ENCODE results near the gene FBXO10.
A peak's percentile ranks its signal among the peaks of the same experiment; 100 is the strongest.
"Not testable (repeated sequence)": the region's sequence is repeated elsewhere in the genome, so short reads cannot be mapped to it uniquely, and the experiment has no call there.

Gene FBXO10

DNA sequence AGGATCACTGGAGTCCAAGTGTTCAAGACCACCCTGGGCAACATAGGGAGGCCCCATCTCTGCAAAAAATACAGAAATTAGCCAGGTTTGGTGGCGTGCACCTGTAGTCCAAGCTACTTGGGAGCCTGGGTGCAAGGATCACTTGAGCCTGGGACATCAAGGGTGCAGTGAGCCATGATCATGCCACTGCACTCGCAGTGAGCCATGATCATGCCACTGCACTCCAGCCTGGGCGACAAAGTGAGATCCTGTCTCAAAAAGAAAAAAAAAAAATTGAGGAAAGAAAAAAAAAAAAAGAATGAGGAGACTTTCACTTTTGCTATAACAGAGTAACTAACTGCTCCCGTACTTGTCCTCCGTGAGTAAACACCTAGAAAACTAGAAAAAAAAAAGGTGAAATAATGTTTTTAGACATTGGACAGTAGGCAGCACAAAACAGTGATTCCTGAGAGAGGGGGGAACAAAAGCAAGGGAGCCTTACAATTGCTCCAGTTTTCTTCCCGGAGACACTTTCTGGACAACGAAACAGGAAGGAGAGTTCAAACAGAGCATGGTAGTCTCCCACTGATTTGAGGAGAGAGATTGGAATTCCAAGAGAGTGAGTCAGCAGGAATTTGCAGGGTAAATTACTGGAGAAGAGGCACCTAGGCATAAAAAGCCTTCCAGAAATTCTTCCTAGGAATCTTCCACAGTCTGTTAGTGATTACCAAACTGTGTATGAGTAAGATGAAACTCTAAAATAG, 104.1 kb downstream of the FBXO10 start:
- peaks cover 1% of the 10 kb centered on the region for H3K27me3 ChIP-seq (ENCODE audit: control insufficient read depth, insufficient read depth, low read length)

DNA sequence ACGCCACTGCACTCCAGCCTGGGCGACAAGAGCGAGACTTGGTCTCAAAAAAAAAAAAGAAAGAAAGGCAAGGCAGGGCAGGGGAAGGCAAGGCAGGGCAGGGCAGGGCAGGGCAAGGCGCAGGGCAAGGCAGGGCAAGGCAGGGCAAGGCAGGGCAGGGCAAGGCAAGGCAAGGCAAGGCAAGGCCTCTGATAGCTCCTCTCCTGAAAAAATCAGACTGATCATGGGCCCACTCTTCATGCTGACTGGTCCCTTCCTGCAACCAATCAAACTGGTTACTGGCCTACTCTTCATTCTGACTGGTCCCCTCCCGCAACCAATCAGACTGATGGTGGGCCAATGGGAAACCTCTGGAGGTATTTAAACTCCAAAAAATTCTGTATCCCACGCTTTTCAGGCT, 107.6 kb downstream of the FBXO10 start:
- Histone ChIP-seq H3K36me3 (ENCODE audit: insufficient read depth, low read length) (no peaks in the 10 kb centered on the region), H3K4me3 (ENCODE audit: low read length) (no peak overlapping the region), H3K27me3 (ENCODE audit: control insufficient read depth, insufficient read depth, low read length) (no peaks in the 10 kb centered on the region), H3K9ac (ENCODE audit: low read depth, low read length) (no peak overlapping the region), H3K4me2 (ENCODE audit: low read length) (no peak overlapping the region), H3K4me1 (ENCODE audit: control insufficient read depth, insufficient read depth, low read length) (peaks cover 12% of the 10 kb centered on the region), H3K9me3 (replicated peaks; ENCODE audit: low read length) (no peaks in the 10 kb centered on the region)

More for the DNA sequence above, 104.1 kb downstream of the FBXO10 start:
- Histone ChIP-seq H3K9ac (ENCODE audit: low read depth, low read length) (peak overlapping the region; percentile 70), H3K4me2 (ENCODE audit: low read length) (peak overlapping the region; percentile 72), H3K36me3 (ENCODE audit: insufficient read depth, low read length) (no peaks in the 10 kb centered on the region), H3K9me3 (replicated peaks; ENCODE audit: low read length) (no peaks in the 10 kb centered on the region), H3K4me1 (ENCODE audit: control insufficient read depth, insufficient read depth, low read length) (peaks cover 9% of the 10 kb centered on the region), H3K4me3 (ENCODE audit: low read length) (peak overlapping the region; percentile 56)

DNA sequence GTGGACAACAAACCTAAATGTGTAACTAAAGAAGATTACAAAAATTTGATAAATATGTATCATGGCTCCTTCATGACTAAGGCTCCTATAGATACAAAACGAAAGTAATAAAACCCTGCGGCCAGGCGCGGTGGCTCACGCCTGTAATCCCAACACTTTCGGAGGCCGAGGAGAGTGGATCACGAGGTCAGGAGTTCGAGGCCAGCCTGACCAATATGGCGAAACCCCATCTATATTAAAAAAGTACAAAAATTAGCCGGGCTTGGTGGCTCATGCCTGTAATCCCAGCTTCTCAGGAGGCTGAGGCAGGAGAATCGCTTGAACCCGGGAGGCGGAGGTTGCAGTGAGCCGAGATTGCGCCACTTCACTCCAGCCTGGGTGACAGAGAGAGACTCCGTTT, 108.7 kb downstream of the FBXO10 start:
- H3K4me3 ChIP-seq (ENCODE audit: low read length); H3K36me3 ChIP-seq (ENCODE audit: insufficient read depth, low read length); H3K27me3 ChIP-seq (ENCODE audit: control insufficient read depth, insufficient read depth, low read length); H3K4me2 ChIP-seq (ENCODE audit: low read length); H3K9ac ChIP-seq (ENCODE audit: low read depth, low read length); H3K9me3 ChIP-seq (replicated peaks; ENCODE audit: low read length): not testable (repeated sequence)
- H3K4me1 ChIP-seq (ENCODE audit: control insufficient read depth, insufficient read depth, low read length), result peaks cover 19% of the 10 kb centered on the region

DNA sequence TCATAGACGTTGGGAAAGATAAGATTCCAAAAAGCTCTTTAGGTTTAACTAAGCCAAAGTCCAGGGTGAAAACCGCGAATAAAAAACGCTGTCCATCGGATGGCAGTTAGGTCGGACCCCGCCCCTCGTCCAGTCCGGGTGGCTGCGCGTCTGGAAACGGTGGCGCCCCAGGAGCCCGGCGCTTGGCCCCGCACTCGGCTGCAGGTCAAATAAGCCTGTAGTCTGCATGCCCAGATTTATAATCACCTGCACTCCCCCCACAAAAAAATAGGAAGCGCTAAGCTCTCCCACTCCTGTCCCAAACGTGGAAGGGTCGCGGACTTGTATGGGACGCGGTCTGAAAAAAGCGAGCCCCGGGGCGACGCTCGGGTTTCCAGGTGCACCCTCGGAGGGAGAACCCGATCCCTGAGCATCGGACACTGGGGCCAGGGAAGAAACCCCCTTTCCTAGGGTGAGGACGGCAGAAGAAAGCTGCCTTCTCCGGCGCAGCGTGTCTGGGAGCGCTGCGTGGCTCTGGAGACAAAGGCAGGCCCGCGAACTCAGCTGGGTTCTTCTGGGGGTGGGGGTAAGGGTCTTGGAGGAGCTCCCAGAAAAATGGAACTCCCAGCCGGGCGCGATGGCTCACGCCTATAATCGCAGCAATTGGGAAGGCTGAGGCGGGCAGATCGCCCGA, 110.0 kb downstream of the FBXO10 start:
- peaks cover 14% of the 10 kb centered on the region for H3K4me1 ChIP-seq (ENCODE audit: control insufficient read depth, insufficient read depth, low read length)
- peak overlapping the region; percentile 86 for H3K9ac ChIP-seq (ENCODE audit: low read depth, low read length)
- no peaks in the 10 kb centered on the region for H3K36me3 ChIP-seq (ENCODE audit: insufficient read depth, low read length)
- H3K9me3 ChIP-seq (replicated peaks; ENCODE audit: low read length), result no peaks in the 10 kb centered on the region
- peak overlapping the region; percentile 97 for H3K4me2 ChIP-seq (ENCODE audit: low read length)
- peak overlapping the region; percentile 91 for H3K4me3 ChIP-seq (ENCODE audit: low read length)
- H3K27me3 ChIP-seq (ENCODE audit: control insufficient read depth, insufficient read depth, low read length), result no peaks in the 10 kb centered on the region

DNA sequence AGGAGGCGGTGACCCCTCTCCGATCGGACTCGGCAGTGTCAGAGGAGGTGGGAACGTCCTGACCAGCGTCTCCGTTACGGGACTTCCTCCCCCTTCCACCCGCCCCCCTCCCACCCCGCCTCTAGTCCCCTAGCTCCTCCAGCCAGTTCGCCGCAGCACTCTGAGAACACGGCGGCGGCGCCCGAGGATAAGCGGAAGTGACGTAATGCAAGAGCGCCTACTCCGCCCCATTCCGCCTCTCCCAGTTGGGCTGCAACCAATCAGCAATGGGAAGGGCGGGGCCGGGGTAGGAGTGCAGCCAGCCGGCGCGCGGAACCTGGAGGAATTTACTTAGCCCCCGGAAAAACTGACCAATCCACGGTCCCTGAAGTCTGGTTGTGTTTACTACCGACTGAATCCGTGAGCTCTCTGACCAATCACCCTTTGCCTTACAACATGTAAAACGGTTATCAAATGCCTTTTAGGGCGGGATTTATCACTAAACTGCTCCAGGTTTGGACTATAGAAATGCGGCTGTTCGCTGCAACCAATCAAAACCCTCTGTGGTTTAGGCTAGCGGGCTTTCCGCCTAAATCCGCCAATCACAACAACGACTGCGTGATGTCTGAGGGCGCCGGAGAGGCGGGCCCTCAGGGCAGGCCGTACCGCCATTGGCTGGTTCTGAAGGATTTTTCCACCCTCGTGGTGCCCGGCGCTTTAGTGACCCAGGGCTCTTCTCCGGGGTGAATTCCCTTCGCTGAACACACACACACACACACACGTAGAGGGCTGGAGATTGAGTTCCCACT, 110.7 kb downstream of the FBXO10 start, which contains the start of gene ZBTB5:
Gene ZBTB5 (minus strand): TSS at position 202 of the 788 bp plus-strand sequence. CDS start 22,899 bp downstream, outside the sequence.
- H3K36me3 ChIP-seq (ENCODE audit: insufficient read depth, low read length), result no peaks in the 10 kb centered on the region
- peak within 1 kb of the TSS; percentile 96 for H3K9ac ChIP-seq (ENCODE audit: low read depth, low read length)
- peaks cover 14% of the 10 kb centered on the region for H3K4me1 ChIP-seq (ENCODE audit: control insufficient read depth, insufficient read depth, low read length)
- no peaks in the 10 kb centered on the region for H3K27me3 ChIP-seq (ENCODE audit: control insufficient read depth, insufficient read depth, low read length)
- peak within 1 kb of the TSS; percentile 91 for H3K4me3 ChIP-seq (ENCODE audit: low read length)
- peak within 1 kb of the TSS; percentile 97 for H3K4me2 ChIP-seq (ENCODE audit: low read length)
- no peaks in the 10 kb centered on the region for H3K9me3 ChIP-seq (replicated peaks; ENCODE audit: low read length)

DNA sequence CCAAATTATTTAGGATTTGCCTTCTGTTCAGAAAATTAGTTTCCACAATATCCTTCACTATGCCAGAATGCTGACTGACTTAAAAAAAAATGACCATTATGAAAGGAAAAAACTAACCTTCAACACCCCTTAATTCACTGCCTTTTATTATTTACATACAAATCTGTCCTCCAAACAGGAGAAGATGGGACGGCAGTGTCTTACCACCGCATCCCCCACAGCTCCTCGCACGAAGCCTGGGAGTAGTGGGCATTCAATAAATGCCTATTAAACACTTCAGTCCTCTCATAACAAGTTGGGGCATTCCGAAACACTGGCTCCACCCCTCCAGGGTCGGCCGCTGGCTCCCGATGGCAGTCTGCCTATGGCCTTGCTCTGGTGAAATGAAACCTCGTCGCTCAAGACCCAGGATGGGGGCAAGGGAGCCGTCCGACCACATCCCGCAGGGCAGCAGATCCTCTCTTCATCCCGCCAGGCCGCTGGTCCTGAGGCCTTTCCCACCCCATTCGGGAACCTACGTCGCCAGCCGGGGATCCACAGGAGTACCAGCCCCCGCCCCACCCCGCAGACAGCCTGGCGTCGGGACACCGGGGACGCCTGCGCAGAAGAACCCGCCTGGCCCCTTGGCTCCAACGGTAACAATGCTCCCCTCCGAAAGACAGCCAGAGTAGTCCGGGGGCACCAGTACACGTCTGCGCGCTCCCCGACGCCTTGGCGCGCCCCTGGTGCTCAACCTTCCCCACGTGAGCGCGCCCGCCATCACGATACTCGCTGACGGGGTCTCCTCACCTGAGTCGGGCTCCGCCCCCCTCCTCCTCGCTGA, 111.5 kb downstream of the FBXO10 start:
- Histone ChIP-seq H3K9me3 (replicated peaks; ENCODE audit: low read length) (no peaks in the 10 kb centered on the region), H3K4me2 (ENCODE audit: low read length) (peak overlapping the region; percentile 91), H3K4me3 (ENCODE audit: low read length) (peak overlapping the region; percentile 91), H3K4me1 (ENCODE audit: control insufficient read depth, insufficient read depth, low read length) (peaks cover 14% of the 10 kb centered on the region), H3K36me3 (ENCODE audit: insufficient read depth, low read length) (no peaks in the 10 kb centered on the region), H3K9ac (ENCODE audit: low read depth, low read length) (peak overlapping the region; percentile 96), H3K27me3 (ENCODE audit: control insufficient read depth, insufficient read depth, low read length) (no peaks in the 10 kb centered on the region)

DNA sequence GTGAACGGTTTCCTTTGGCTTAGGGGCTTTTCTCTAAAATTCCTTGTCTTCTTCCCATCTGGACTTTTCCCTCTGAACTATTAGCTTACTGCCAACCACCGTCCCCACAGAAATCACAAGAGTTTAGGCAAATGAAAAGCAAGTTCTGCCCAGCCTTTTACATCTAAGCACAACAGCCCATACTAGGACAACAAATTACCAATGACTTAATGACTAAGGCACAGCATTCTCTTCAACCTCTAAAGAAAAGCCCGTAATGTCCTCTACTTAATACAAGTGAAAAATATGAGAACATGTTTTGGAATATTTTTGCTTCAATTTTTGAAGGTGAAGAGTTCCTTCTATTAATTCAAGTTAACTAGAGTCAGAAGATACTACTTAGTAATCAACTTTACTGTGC, 112.2 kb downstream of the FBXO10 start:
- Histone ChIP-seq H3K4me2 (ENCODE audit: low read length) (peak overlapping the region; percentile 91), H3K9ac (ENCODE audit: low read depth, low read length) (peak overlapping the region; percentile 96), H3K4me3 (ENCODE audit: low read length) (peak overlapping the region; percentile 91)

More for the DNA sequence above, 112.2 kb downstream of the FBXO10 start:
- Histone ChIP-seq H3K36me3 (ENCODE audit: insufficient read depth, low read length) (no peaks in the 10 kb centered on the region), H3K4me1 (ENCODE audit: control insufficient read depth, insufficient read depth, low read length) (peaks cover 14% of the 10 kb centered on the region), H3K27me3 (ENCODE audit: control insufficient read depth, insufficient read depth, low read length) (no peaks in the 10 kb centered on the region), H3K9me3 (replicated peaks; ENCODE audit: low read length) (no peaks in the 10 kb centered on the region)
